Neuronal stem cell (in vitro differentiated cells): Measurements from ENCODE around the gene VSIR.

Source experiments
- DNase-seq: peaks from one replicate; pipeline ENCODE4 v3.0.0-alpha.2; 2013; ENCODE audit warnings: low spot score
- H2AFZ ChIP-seq: one replicate; pipeline ENCODE4 v1.6.1; 2013; ENCODE audit warnings: mild to moderate bottlenecking, low read length, inconsistent platforms
- H2AK5ac ChIP-seq: 2 replicates; pipeline ENCODE4 v1.6.1; 2013; ENCODE audit warnings: low read depth, mild to moderate bottlenecking, inconsistent platforms, low read length, moderate library complexity, mixed read lengths
- H2BK120ac ChIP-seq: 2 replicates; pipeline ENCODE4 v1.6.1; 2013; ENCODE audit warnings: low read depth, mild to moderate bottlenecking, inconsistent platforms, low read length, moderate library complexity, mixed read lengths
- H2BK12ac ChIP-seq: one replicate; pipeline ENCODE4 v1.6.1; 2013; ENCODE audit warnings: low read length, inconsistent platforms
- H2BK15ac ChIP-seq: 2 replicates; pipeline ENCODE4 v1.6.1; 2013; ENCODE audit warnings: mild to moderate bottlenecking, low read length, inconsistent platforms, mixed read lengths
- H2BK5ac ChIP-seq: one replicate; pipeline ENCODE4 v1.6.1; 2013; ENCODE audit warnings: inconsistent platforms, mild to moderate bottlenecking, low read length, moderate library complexity
- H3K14ac ChIP-seq: one replicate; pipeline ENCODE4 v1.6.1; 2013; ENCODE audit warnings: low read length, inconsistent platforms
- H3K18ac ChIP-seq: 2 replicates; pipeline ENCODE4 v1.6.1; 2013; ENCODE audit warnings: low read length, inconsistent platforms
- H3K23ac ChIP-seq: 2 replicates; pipeline ENCODE4 v1.6.1; 2013; ENCODE audit warnings: low read depth, mild to moderate bottlenecking, mixed read lengths, low read length, inconsistent platforms; ENCODE audit not compliant: poor library complexity
- H3K27ac ChIP-seq: replicated peaks from 3 replicates; pipeline ENCODE4 v1.5.1; 2013; ENCODE audit warnings: low read length, inconsistent platforms
- H3K27me3 ChIP-seq, 3 experiments: 2 replicates each; pipeline ENCODE4 v1.6.1; 2013; ENCODE audit warnings: low read length in 3 of 3, mild to moderate bottlenecking in 2 of 3, inconsistent platforms in 1 of 3, low read depth in 1 of 3, mixed read lengths in 1 of 3, moderate library complexity in 1 of 3; ENCODE audit not compliant: control insufficient read depth in 3 of 3, insufficient read depth in 3 of 3
- H3K36me3 ChIP-seq, 2 donors: replicated peaks in 1 of 2; 2 replicates each; pipeline ENCODE4 v1.6.1; 2013; ENCODE audit warnings: low read length in 2 of 2; ENCODE audit not compliant: control insufficient read depth in 2 of 2, insufficient read depth in 2 of 2
- H3K4ac ChIP-seq: 2 replicates; pipeline ENCODE4 v1.6.1; 2013; ENCODE audit warnings: inconsistent platforms, mild to moderate bottlenecking, low read length, moderate library complexity
- H3K4me1 ChIP-seq, 2 donors: 1 replicate in 1 of 2; 2 replicates in 1 of 2; pipeline ENCODE4 v1.6.1; 2013; ENCODE audit warnings: low read length in 2 of 2, low read depth in 1 of 2; ENCODE audit not compliant: control insufficient read depth in 2 of 2, insufficient read depth in 1 of 2
- H3K4me2 ChIP-seq: one replicate; pipeline ENCODE4 v1.6.1; 2013; ENCODE audit warnings: mild to moderate bottlenecking, low read length, inconsistent platforms; ENCODE audit not compliant: insufficient read depth, poor library complexity, severe bottlenecking
- H3K4me3 ChIP-seq, 2 donors: 2 replicates each; pipeline ENCODE4 v1.5.1; 2013; ENCODE audit warnings: low read length in 2 of 2, mild to moderate bottlenecking in 2 of 2, inconsistent platforms in 1 of 2, moderate library complexity in 1 of 2
- H3K79me1 ChIP-seq: one replicate; pipeline ENCODE4 v1.6.1; 2013; ENCODE audit warnings: low read depth, mild to moderate bottlenecking, inconsistent platforms, low read length, moderate library complexity
- H3K9ac ChIP-seq: one replicate; pipeline ENCODE4 v1.6.1; 2013; ENCODE audit warnings: mild to moderate bottlenecking, low read depth, low read length, inconsistent platforms; ENCODE audit not compliant: poor library complexity
- H3K9me3 ChIP-seq, 2 donors: replicated peaks in 1 of 2; 2 replicates each; pipeline versions ENCODE3 to v1.6.1; 2013; ENCODE audit warnings: low read length in 2 of 2, mild to moderate bottlenecking in 2 of 2, inconsistent platforms in 1 of 2, low read depth in 1 of 2, mixed read lengths in 1 of 2, moderate library complexity in 1 of 2; ENCODE audit not compliant: control insufficient read depth in 2 of 2, insufficient read depth in 1 of 2
- H4K8ac ChIP-seq: one replicate; pipeline ENCODE4 v1.6.1; 2013; ENCODE audit warnings: low read depth, mild to moderate bottlenecking, inconsistent platforms, low read length, moderate library complexity
- H4K91ac ChIP-seq: one replicate; pipeline ENCODE4 v1.6.1; 2013; ENCODE audit warnings: low read length, low read depth, mild to moderate bottlenecking, inconsistent platforms; ENCODE audit not compliant: poor library complexity
- WGBS, 2 donors: extraction: QIAGEN DNeasy Blood & Tissue Kit; methylation state at CpG; one replicate each; pipeline ENCODE4 v1.1.7; 2013; ENCODE audit warnings: missing lambda C conversion rate in 2 of 2, mixed read lengths in 1 of 2; ENCODE audit not compliant: insufficient read length in 2 of 2, insufficient replicate concordance in 1 of 2; ENCODE audit errors: extremely low coverage in 2 of 2; 5-methylcytosine and 5-hydroxymethylcytosine counted together

The VSIR gene

GRCh38 chr10:71753960-71754505 lies 19.3 kb downstream of the VSIR start:
- Histone ChIP-seq H2AFZ (no peak overlapping the region), H3K9me3 (no peaks in the 10 kb centered on the region), H2BK12ac (no peak overlapping the region), H3K27me3 (peaks cover 0 to 58% (median 0%) of the 10 kb centered on the region in 3 experiments), H3K27ac (no peak overlapping the region), H3K36me3 (no peaks in the 10 kb centered on the region), H2BK120ac (no peak overlapping the region), H2BK5ac (peak overlapping the region; percentile 12), H3K4me2 (no peak overlapping the region), H3K14ac (no peak overlapping the region), H4K91ac (no peak overlapping the region), H2BK15ac (no peak overlapping the region), H3K79me1 (no peaks in the 10 kb centered on the region), H3K4ac (no peak overlapping the region), H3K18ac (peak overlapping the region; percentile 25), H3K4me3 (no peak overlapping the region), H3K23ac (no peak overlapping the region), H2AK5ac (no peak overlapping the region), H3K9ac (no peak overlapping the region), H4K8ac (no peak overlapping the region), H3K4me1 (peaks cover 0 to 9% of the 10 kb centered on the region in 2 donors)
- DNase-seq = no peak
- no CpG with 5 or more reads among the region's 8 CpGs for WGBS, 2 donors

GRCh38 chr10:71753091-71753959 lies 20.0 kb downstream of the VSIR start:
- Histone ChIP-seq H2BK5ac (no peak overlapping the region), H3K23ac (no peak overlapping the region), H3K14ac (no peak overlapping the region), H3K4me3 (no peak overlapping the region), H3K9ac (no peak overlapping the region), H2BK120ac (no peak overlapping the region), H3K4me1 (peaks cover 4 to 9% of the 10 kb centered on the region in 2 donors), H2BK15ac (no peak overlapping the region), H2BK12ac (no peak overlapping the region), H3K9me3 (no peaks in the 10 kb centered on the region), H3K36me3 (no peaks in the 10 kb centered on the region), H3K18ac (no peak overlapping the region), H3K4ac (no peak overlapping the region), H4K8ac (no peak overlapping the region), H2AK5ac (no peak overlapping the region), H3K27me3 (peaks cover 0 to 56% (median 0%) of the 10 kb centered on the region in 3 experiments), H4K91ac (no peak overlapping the region), H2AFZ (no peak overlapping the region), H3K79me1 (no peaks in the 10 kb centered on the region), H3K27ac (no peak overlapping the region), H3K4me2 (no peak overlapping the region)
- no peak for DNase-seq
- WGBS, 2 donors = no CpG with 5 or more reads among the region's 15 CpGs

- no CpG with 5 or more reads among the region's 8 CpGs for WGBS, 2 donors
- Histone ChIP-seq H3K4me3 (no peak overlapping the region), H3K18ac (no peak overlapping the region), H3K27me3 (peaks cover 0 to 48% (median 0%) of the 10 kb centered on the region in 3 experiments), H3K23ac (no peak overlapping the region), H3K9ac (no peak overlapping the region), H4K8ac (no peak overlapping the region), H2AK5ac (no peak overlapping the region), H4K91ac (no peak overlapping the region), H2BK120ac (no peak overlapping the region), H3K14ac (peak overlapping the region; percentile 6), H3K27ac (no peak overlapping the region), H3K4me2 (no peak overlapping the region), H3K4me1 (peaks cover 4 to 12% of the 10 kb centered on the region in 2 donors), H2BK5ac (no peak overlapping the region), H3K36me3 (no peaks in the 10 kb centered on the region), H2BK15ac (no peak overlapping the region), H2AFZ (no peak overlapping the region), H3K9me3 (no peaks in the 10 kb centered on the region), H3K4ac (no peak overlapping the region), H2BK12ac (no peak overlapping the region), H3K79me1 (no peaks in the 10 kb centered on the region)
- no peak for DNase-seq
Observed at GRCh38 chr10:71752391-71753090, 20.8 kb downstream of the VSIR start.
